ENCODE data around the gene PDE6D. TPM values are rescaled to one million over a fixed set of nuclear protein-coding genes. Genes with fewer than 3 reads are reported as not detected.

PDE6D gene
- total RNA-seq, 6 donors from 2014 or later, result 10.5 to 22.8 (median 17.4) TPM

DNA sequence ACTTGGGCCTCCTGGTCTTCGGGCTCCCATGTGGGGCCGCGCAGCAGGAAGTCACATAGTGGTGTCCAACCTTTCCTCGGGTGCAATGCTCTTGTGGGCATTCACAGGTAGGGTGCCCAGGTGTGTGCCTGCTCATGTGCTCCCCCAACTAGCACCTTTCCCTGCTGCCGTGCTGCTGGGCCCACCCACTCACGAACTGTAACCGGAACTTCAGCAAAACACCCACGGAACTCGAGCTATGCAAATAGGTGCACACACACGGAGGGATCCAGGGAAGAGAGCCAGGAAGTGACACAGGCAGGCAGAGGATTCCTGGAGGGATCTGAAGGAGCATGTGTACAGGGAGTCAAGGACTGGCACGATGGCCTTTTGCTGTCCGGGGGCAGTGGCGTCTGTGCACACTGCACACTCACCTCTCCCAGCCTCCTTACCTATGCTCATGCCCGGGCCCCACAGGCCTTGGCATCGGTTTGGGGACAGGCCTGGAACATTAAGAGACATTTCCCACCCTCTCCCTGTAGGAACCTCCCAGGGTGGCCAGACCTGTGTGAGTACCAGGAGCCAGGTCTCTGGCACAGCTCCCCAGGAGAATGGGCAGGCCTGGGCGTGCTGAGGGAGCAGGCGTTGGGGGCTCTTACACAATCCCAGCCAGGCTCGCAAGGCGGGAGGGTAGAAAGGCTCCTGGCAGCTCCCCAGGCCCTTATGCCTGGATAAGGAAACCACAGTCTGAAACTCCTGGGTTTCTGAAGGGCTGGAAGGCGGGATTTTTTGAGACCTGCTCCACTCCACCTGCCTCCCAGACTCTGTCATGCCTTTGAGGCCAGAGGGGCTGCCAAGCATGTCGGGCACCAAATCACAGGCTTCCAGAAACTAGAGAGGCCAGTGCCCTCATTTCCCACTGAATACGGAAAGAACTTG lies 79.4 kb downstream of the PDE6D start:
- WGBS, 2 donors, result 55 to 73% methylated on average over 7 to 22 of the region's 22 CpGs
- peak overlapping the region; percentile 62 to 76 (median 66) for H3K27ac ChIP-seq
- TF ChIP-seq POLR2A (IDR thresholded peaks at IDR 0.05), result peak in 1 of 4 donors; percentile 34
- TF ChIP-seq EP300 (IDR thresholded peaks at IDR 0.05), result no peak
- no peak for TF ChIP-seq POLR2AphosphoS5 (IDR thresholded peaks at IDR 0.05)
- TF ChIP-seq CTCF (IDR thresholded peaks at IDR 0.05), result no peak
- H3K27me3 ChIP-seq, result no peaks in the 10 kb centered on the region
- DNase-seq, result peak in 1 of 2 donors; percentile 95
- no peak overlapping the region for H3K4me3 ChIP-seq
- no peaks in the 10 kb centered on the region for H3K36me3 ChIP-seq
- no peaks in the 10 kb centered on the region for H3K9me3 ChIP-seq
- peak; percentile 32 to 79 for ATAC-seq (ENCODE audit: low FRiP score in 2 of 2)
- peaks cover 14 to 28% (median 21%) of the 10 kb centered on the region in 4 donors for H3K4me1 ChIP-seq

DNA sequence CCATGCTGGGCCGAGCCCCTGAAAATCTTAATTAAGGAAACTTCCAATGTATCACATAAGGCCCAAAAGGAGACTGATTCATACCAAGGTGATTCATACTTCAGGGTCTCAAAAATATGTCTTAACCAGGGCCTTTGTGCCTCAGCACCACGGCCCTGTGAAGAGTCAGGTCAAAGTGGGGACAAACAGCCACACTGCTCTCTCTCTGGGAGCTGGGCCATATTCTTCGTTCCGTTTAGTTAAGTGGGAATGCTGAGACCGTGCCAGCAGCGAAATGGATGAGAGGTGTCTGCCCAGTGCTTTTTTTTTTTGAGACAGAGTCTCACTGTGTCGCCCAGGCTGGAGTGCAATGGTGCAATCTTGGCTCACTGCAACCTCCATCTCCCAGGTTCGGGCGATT lies 82.1 kb downstream of the PDE6D start:
- no peak for TF ChIP-seq POLR2AphosphoS5 (IDR thresholded peaks at IDR 0.05)
- TF ChIP-seq POLR2A (IDR thresholded peaks at IDR 0.05), result no peak
- TF ChIP-seq CTCF (IDR thresholded peaks at IDR 0.05), result no peak
- no peak for TF ChIP-seq EP300 (IDR thresholded peaks at IDR 0.05)
- Histone ChIP-seq H3K4me1 (peaks cover 3 to 17% (median 11%) of the 10 kb centered on the region in 4 donors), H3K4me3 (no peak overlapping the region), H3K36me3 (no peaks in the 10 kb centered on the region), H3K9me3 (no peaks in the 10 kb centered on the region), H3K27ac (no peak overlapping the region), H3K27me3 (no peaks in the 10 kb centered on the region)
- DNase-seq (peak in 1 of 2 donors; percentile 53), ATAC-seq (ENCODE audit: low FRiP score in 2 of 2) (peak in 1 of 2 donors; percentile 13)
- WGBS, 2 donors, result 70% methylated on average over 9 of the region's 9 CpGs

- no peaks in the 10 kb centered on the region for H3K4me1 ChIP-seq
- DNase-seq (no peak), ATAC-seq (ENCODE audit: low FRiP score in 2 of 2) (peak in 1 of 2 donors; percentile 83)
- no peaks in the 10 kb centered on the region for H3K36me3 ChIP-seq
- 50 to 61% methylated on average over 1 to 2 of the region's 2 CpGs for WGBS, 2 donors
- H3K4me3 ChIP-seq, result no peak overlapping the region
- no peaks in the 10 kb centered on the region for H3K27me3 ChIP-seq
- H3K9me3 ChIP-seq, result no peaks in the 10 kb centered on the region
- TF ChIP-seq CTCF (IDR thresholded peaks at IDR 0.05), result no peak
- TF ChIP-seq POLR2AphosphoS5 (IDR thresholded peaks at IDR 0.05), result no peak
- TF ChIP-seq POLR2A (IDR thresholded peaks at IDR 0.05), result no peak
- TF ChIP-seq EP300 (IDR thresholded peaks at IDR 0.05), result no peak
- H3K27ac ChIP-seq, result no peak overlapping the region
Measured at GRCh38 chr2:231696004-231696367, 85.1 kb downstream of the PDE6D start.

DNA sequence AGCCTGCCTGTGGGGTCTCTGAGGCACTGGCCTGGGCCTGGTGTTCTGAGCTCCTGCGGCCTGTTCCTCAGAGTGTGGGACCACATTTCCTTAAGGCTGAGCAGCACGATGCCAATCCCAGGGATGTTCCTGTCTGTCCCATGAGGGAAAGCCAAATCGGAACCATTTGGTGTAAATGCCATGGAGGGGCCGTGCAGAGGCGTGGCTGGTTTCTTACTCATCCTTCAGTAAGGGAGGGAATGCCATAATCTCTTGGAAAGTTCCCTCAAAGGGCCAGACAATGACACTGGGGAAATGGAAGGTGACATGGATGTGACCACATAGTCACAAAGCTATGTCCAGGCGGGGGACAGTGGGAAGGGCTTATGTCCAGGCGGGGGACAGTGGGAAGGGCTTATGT lies 87.1 kb downstream of the PDE6D start:
- H3K27me3 ChIP-seq, result no peaks in the 10 kb centered on the region
- H3K4me3 ChIP-seq, result no peak overlapping the region
- H3K36me3 ChIP-seq, result no peaks in the 10 kb centered on the region
- DNase-seq (no peak), ATAC-seq (ENCODE audit: low FRiP score in 2 of 2) (peak in 1 of 2 donors; percentile 7)
- WGBS, 2 donors, result 92 to 93% methylated on average over 7 of the region's 7 CpGs
- H3K9me3 ChIP-seq, result no peaks in the 10 kb centered on the region
- H3K27ac ChIP-seq, result no peak overlapping the region
- TF ChIP-seq POLR2A (IDR thresholded peaks at IDR 0.05) (no peak), EP300 (IDR thresholded peaks at IDR 0.05) (no peak), CTCF (IDR thresholded peaks at IDR 0.05) (no peak), POLR2AphosphoS5 (IDR thresholded peaks at IDR 0.05) (no peak)
- no peaks in the 10 kb centered on the region for H3K4me1 ChIP-seq

Measured in upper lobe of left lung (tissue), 6 donors.